WTC11 (cell line): Measurements from ENCODE around the gene TBC1D4.

Experiments used
- ATF6 ChIP-seq: sonication (generic); formaldehyde crosslinking; IDR thresholded peaks from 2 replicates; pipeline ENCODE4 v1.8.1; 2023; ENCODE audit warnings: mild to moderate bottlenecking, missing genetic modification reagents
- CREB1 ChIP-seq: sonication (generic); formaldehyde crosslinking; IDR thresholded peaks from 2 replicates; pipeline ENCODE4 v1.8.0; 2023; ENCODE audit warnings: mild to moderate bottlenecking, missing genetic modification reagents
- CTCF ChIP-seq: fragments of 200-600 bp; IDR thresholded peaks from 2 replicates; pipeline ENCODE4 v1.8.0; 2022; ENCODE audit warnings: antibody characterized with exemption
- FOXK1 ChIP-seq: sonication (generic); formaldehyde crosslinking; IDR thresholded peaks from 2 replicates; pipeline ENCODE4 v1.8.0; 2022; ENCODE audit warnings: mild to moderate bottlenecking, moderate library complexity, missing genetic modification reagents
- FOXP4 ChIP-seq: sonication (generic); formaldehyde crosslinking; IDR thresholded peaks from 2 replicates; pipeline ENCODE4 v1.8.0; 2022; ENCODE audit warnings: mild to moderate bottlenecking, missing genetic modification reagents
- MXD4 ChIP-seq: fragments of 250-450 bp; sonication (Bioruptor Pico); IDR thresholded peaks from 2 replicates; pipeline ENCODE4 v1.8.0; 2021; ENCODE audit warnings: mild to moderate bottlenecking, moderate library complexity, borderline replicate concordance
- NR1H2 ChIP-seq: sonication (generic); formaldehyde crosslinking; IDR thresholded peaks from 2 replicates; pipeline ENCODE4 v1.9.0; 2021; ENCODE audit warnings: mild to moderate bottlenecking, moderate library complexity, missing genetic modification reagents
- TP53 ChIP-seq: sonication (generic); formaldehyde crosslinking; IDR thresholded peaks from 2 replicates; pipeline ENCODE4 v1.8.1; 2023; ENCODE audit warnings: mild to moderate bottlenecking, missing genetic modification reagents
- ZNF232 ChIP-seq: sonication (generic); formaldehyde crosslinking; IDR thresholded peaks from 2 replicates; pipeline ENCODE4 v1.8.0; 2022; ENCODE audit warnings: mild to moderate bottlenecking, missing genetic modification reagents
- ZNF281 ChIP-seq: sonication (generic); formaldehyde crosslinking; IDR thresholded peaks from 2 replicates; pipeline ENCODE4 v1.8.0; 2023; ENCODE audit warnings: mild to moderate bottlenecking, missing genetic modification reagents
- ZNF512 ChIP-seq: sonication (generic); formaldehyde crosslinking; IDR thresholded peaks from 2 replicates; pipeline ENCODE4 v1.8.1; 2022; ENCODE audit warnings: missing genetic modification reagents, borderline replicate concordance

GRCh38 chr13:75318138-75318833 is 163.7 kb downstream of the TBC1D4 start:
- TF ChIP-seq NR1H2 (CRISPR knock-in tag) (no peak), MXD4 (CRISPR knock-in tag) (no peak), FOXK1 (CRISPR knock-in tag) (no peak), TP53 (no peak), ZNF232 (no peak), ZNF512 (CRISPR knock-in tag) (no peak), FOXP4 (no peak), CTCF (no peak), ATF6 (CRISPR knock-in tag) (no peak), ZNF281 (CRISPR knock-in tag) (no peak), CREB1 (CRISPR knock-in tag) (no peak)
